ENCODE results near the gene XPO1.

Gene XPO1

DNA sequence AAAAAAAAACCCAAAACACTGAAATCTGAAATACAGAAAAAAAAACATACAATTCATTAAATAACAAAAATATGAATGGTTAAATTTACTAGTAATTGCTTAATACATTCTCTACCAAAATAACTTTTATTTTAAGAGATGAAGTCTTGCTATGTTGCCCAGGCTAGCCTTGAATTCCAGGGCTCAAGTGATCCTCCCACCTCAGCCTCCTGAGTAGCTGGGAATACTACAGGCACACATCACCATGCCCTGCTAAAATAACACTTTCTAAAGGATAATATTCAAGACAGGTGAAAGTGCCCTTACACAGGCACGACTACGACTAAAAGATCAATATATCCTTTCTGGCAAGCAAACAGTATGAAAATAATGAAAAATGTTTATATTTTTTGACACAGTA lies 76.8 kb downstream of the XPO1 start:
- H3K18ac ChIP-seq (ENCODE audit: low read length): no peak overlapping the region
- H2BK5ac ChIP-seq (ENCODE audit: low read length): no peak overlapping the region
- H2AFZ ChIP-seq (ENCODE audit: low read length): no peak overlapping the region
- H3K4me2 ChIP-seq (ENCODE audit: insufficient read depth, low read length, poor library complexity, severe bottlenecking): no peak overlapping the region
- H3K9ac ChIP-seq (ENCODE audit: low read depth, low read length, poor library complexity): no peak overlapping the region
- H3K23ac ChIP-seq (ENCODE audit: low read depth, low read length, poor library complexity): no peak overlapping the region
- no peak overlapping the region for H2BK120ac ChIP-seq (ENCODE audit: low read depth, low read length)
- H2BK15ac ChIP-seq (ENCODE audit: low read length): no peak overlapping the region
- WGBS, 2 donors (ENCODE audit: extremely low coverage in 2 of 2, insufficient read length in 2 of 2, insufficient replicate concordance in 1 of 2): no CpG with 5 or more reads among the region's 2 CpGs
- no peak overlapping the region for H2AK5ac ChIP-seq (ENCODE audit: low read depth, low read length)
- no peak overlapping the region for H2BK12ac ChIP-seq (ENCODE audit: low read length)
- no peak overlapping the region for H3K27ac ChIP-seq (replicated peaks; ENCODE audit: low read length)
- no peaks in the 10 kb centered on the region for H3K36me3 ChIP-seq (replicated peaks in 1 of 2; ENCODE audit: control insufficient read depth in 2 of 2, insufficient read depth in 2 of 2, low read length in 2 of 2)
- H3K79me1 ChIP-seq (ENCODE audit: low read depth, low read length): peaks cover 4% of the 10 kb centered on the region
- H3K9me3 ChIP-seq (replicated peaks in 1 of 2; ENCODE audit: control insufficient read depth in 2 of 2, insufficient read depth in 1 of 2, low read depth in 1 of 2, low read length in 2 of 2): no peaks in the 10 kb centered on the region
- no peak overlapping the region for H3K4me3 ChIP-seq (ENCODE audit: low read length in 2 of 2)
- no peaks in the 10 kb centered on the region for H3K4me1 ChIP-seq (ENCODE audit: control insufficient read depth in 2 of 2, insufficient read depth in 1 of 2, low read depth in 1 of 2, low read length in 2 of 2)
- no peaks in the 10 kb centered on the region for H3K27me3 ChIP-seq (ENCODE audit: control insufficient read depth in 3 of 3, insufficient read depth in 3 of 3, low read depth in 1 of 3, low read length in 3 of 3)
- no peak for DNase-seq (ENCODE audit: low spot score)
- no peak overlapping the region for H3K4ac ChIP-seq (ENCODE audit: low read length)
- no peak overlapping the region for H4K91ac ChIP-seq (ENCODE audit: low read depth, low read length, poor library complexity)
- no peak overlapping the region for H3K14ac ChIP-seq (ENCODE audit: low read length)
- no peak overlapping the region for H4K8ac ChIP-seq (ENCODE audit: low read depth, low read length)

DNA sequence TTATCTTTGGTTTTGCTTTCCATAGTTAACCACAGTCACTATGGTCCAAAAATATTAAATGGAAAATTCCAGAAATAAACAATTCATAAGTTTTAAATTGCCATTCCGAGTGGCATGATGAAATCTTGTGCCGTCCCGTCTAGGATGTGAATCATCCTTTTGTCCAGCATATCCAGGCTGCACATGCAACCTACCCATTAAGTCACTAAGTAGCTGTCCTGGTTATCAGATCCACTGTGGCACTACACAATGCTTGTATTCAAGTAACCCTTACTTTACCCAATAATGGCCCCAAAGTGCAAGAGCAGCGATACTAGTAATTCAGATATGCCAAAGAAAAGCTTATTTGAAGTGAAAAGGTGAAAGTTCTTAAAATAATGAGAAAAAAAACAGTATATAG lies 78.0 kb downstream of the XPO1 start:
- Histone ChIP-seq H4K8ac (ENCODE audit: low read depth, low read length) (no peak overlapping the region), H3K4me1 (ENCODE audit: control insufficient read depth in 2 of 2, insufficient read depth in 1 of 2, low read depth in 1 of 2, low read length in 2 of 2) (no peaks in the 10 kb centered on the region), H3K9me3 (replicated peaks in 1 of 2; ENCODE audit: control insufficient read depth in 2 of 2, insufficient read depth in 1 of 2, low read depth in 1 of 2, low read length in 2 of 2) (no peaks in the 10 kb centered on the region), H3K14ac (ENCODE audit: low read length) (no peak overlapping the region), H3K4me2 (ENCODE audit: insufficient read depth, low read length, poor library complexity, severe bottlenecking) (no peak overlapping the region), H3K23ac (ENCODE audit: low read depth, low read length, poor library complexity) (no peak overlapping the region), H2AK5ac (ENCODE audit: low read depth, low read length) (no peak overlapping the region), H2BK15ac (ENCODE audit: low read length) (no peak overlapping the region), H3K79me1 (ENCODE audit: low read depth, low read length) (peaks cover 4% of the 10 kb centered on the region), H3K9ac (ENCODE audit: low read depth, low read length, poor library complexity) (no peak overlapping the region), H3K27ac (replicated peaks; ENCODE audit: low read length) (no peak overlapping the region), H4K91ac (ENCODE audit: low read depth, low read length, poor library complexity) (no peak overlapping the region), H2AFZ (ENCODE audit: low read length) (no peak overlapping the region), H3K4ac (ENCODE audit: low read length) (no peak overlapping the region), H3K36me3 (replicated peaks in 1 of 2; ENCODE audit: control insufficient read depth in 2 of 2, insufficient read depth in 2 of 2, low read length in 2 of 2) (no peaks in the 10 kb centered on the region), H2BK120ac (ENCODE audit: low read depth, low read length) (no peak overlapping the region), H3K27me3 (ENCODE audit: control insufficient read depth in 3 of 3, insufficient read depth in 3 of 3, low read depth in 1 of 3, low read length in 3 of 3) (no peaks in the 10 kb centered on the region), H2BK5ac (ENCODE audit: low read length) (no peak overlapping the region), H3K4me3 (ENCODE audit: low read length in 2 of 2) (no peak overlapping the region), H3K18ac (ENCODE audit: low read length) (no peak overlapping the region), H2BK12ac (ENCODE audit: low read length) (no peak overlapping the region)
- DNase-seq (ENCODE audit: low spot score): no peak
- WGBS, 2 donors (ENCODE audit: extremely low coverage in 2 of 2, insufficient read length in 2 of 2, insufficient replicate concordance in 1 of 2): no CpG with 5 or more reads among the region's 4 CpGs

DNA sequence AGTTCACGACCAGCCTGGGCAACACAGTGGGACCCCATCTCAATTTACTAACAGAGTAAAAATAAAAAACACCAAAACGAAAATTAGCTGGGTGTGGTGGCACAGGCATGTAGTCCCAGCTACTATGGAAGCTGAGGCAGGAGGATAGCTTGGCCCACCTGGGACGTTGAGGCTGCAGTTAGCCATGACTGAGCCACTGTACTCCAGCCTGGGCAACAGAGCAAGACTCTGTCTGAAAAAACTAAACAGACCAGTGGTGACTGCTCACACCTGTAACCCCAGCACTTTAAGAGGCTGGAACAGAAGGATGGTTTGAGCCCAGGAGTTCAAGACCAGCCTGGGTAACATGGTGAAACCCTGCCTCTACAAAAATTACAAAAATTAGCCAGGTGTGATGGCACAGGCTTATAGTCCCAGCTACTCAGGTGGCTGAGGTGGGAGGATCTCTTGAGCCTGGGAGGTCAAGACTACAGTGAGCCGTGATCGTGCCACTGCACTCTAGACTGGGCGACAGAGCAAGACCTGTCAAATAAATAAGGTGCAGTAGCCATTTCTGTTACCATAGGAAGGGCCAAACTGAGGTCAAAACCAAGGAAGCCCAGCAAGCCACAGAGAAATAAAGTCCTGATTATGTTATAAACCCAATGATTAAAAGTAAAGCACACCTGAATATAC lies 81.3 kb downstream of the XPO1 start:
- H2AFZ ChIP-seq (ENCODE audit: low read length): no peak overlapping the region
- no peak overlapping the region for H3K4me2 ChIP-seq (ENCODE audit: insufficient read depth, low read length, poor library complexity, severe bottlenecking)

GRCh38 chr2:61456070-61456745 lies 81.9 kb downstream of the XPO1 start:
- Histone ChIP-seq H3K27ac (replicated peaks; ENCODE audit: low read length) (no peak overlapping the region), H3K23ac (ENCODE audit: low read depth, low read length, poor library complexity) (no peak overlapping the region), H2BK5ac (ENCODE audit: low read length) (no peak overlapping the region), H3K4me1 (ENCODE audit: control insufficient read depth in 2 of 2, insufficient read depth in 1 of 2, low read depth in 1 of 2, low read length in 2 of 2) (no peaks in the 10 kb centered on the region), H3K4ac (ENCODE audit: low read length) (no peak overlapping the region), H3K27me3 (ENCODE audit: control insufficient read depth in 3 of 3, insufficient read depth in 3 of 3, low read depth in 1 of 3, low read length in 3 of 3) (no peaks in the 10 kb centered on the region), H3K36me3 (replicated peaks in 1 of 2; ENCODE audit: control insufficient read depth in 2 of 2, insufficient read depth in 2 of 2, low read length in 2 of 2) (no peaks in the 10 kb centered on the region), H3K14ac (ENCODE audit: low read length) (no peak overlapping the region), H2BK12ac (ENCODE audit: low read length) (no peak overlapping the region), H2BK15ac (ENCODE audit: low read length) (no peak overlapping the region), H3K18ac (ENCODE audit: low read length) (no peak overlapping the region), H3K4me3 (ENCODE audit: low read length in 2 of 2) (no peak overlapping the region), H3K79me1 (ENCODE audit: low read depth, low read length) (peaks cover 2% of the 10 kb centered on the region), H2AK5ac (ENCODE audit: low read depth, low read length) (no peak overlapping the region), H2BK120ac (ENCODE audit: low read depth, low read length) (no peak overlapping the region), H4K91ac (ENCODE audit: low read depth, low read length, poor library complexity) (no peak overlapping the region), H3K9ac (ENCODE audit: low read depth, low read length, poor library complexity) (no peak overlapping the region), H3K9me3 (replicated peaks in 1 of 2; ENCODE audit: control insufficient read depth in 2 of 2, insufficient read depth in 1 of 2, low read depth in 1 of 2, low read length in 2 of 2) (no peaks in the 10 kb centered on the region), H2AFZ (ENCODE audit: low read length) (no peak overlapping the region), H4K8ac (ENCODE audit: low read depth, low read length) (no peak overlapping the region), H3K4me2 (ENCODE audit: insufficient read depth, low read length, poor library complexity, severe bottlenecking) (no peak overlapping the region)
- no peak for DNase-seq (ENCODE audit: low spot score)
- no CpG with 5 or more reads among the region's 5 CpGs for WGBS, 2 donors (ENCODE audit: extremely low coverage in 2 of 2, insufficient read length in 2 of 2, insufficient replicate concordance in 1 of 2)

More for the DNA sequence above, 81.3 kb downstream of the XPO1 start:
- Histone ChIP-seq H3K18ac (ENCODE audit: low read length) (no peak overlapping the region), H4K91ac (ENCODE audit: low read depth, low read length, poor library complexity) (no peak overlapping the region), H3K9ac (ENCODE audit: low read depth, low read length, poor library complexity) (no peak overlapping the region), H3K4me3 (ENCODE audit: low read length in 2 of 2) (no peak overlapping the region), H2BK5ac (ENCODE audit: low read length) (no peak overlapping the region), H3K79me1 (ENCODE audit: low read depth, low read length) (peaks cover 2% of the 10 kb centered on the region), H2AK5ac (ENCODE audit: low read depth, low read length) (no peak overlapping the region), H2BK12ac (ENCODE audit: low read length) (no peak overlapping the region), H3K4ac (ENCODE audit: low read length) (no peak overlapping the region), H3K23ac (ENCODE audit: low read depth, low read length, poor library complexity) (no peak overlapping the region), H3K36me3 (replicated peaks in 1 of 2; ENCODE audit: control insufficient read depth in 2 of 2, insufficient read depth in 2 of 2, low read length in 2 of 2) (no peaks in the 10 kb centered on the region), H3K27ac (replicated peaks; ENCODE audit: low read length) (no peak overlapping the region), H3K14ac (ENCODE audit: low read length) (no peak overlapping the region), H3K4me1 (ENCODE audit: control insufficient read depth in 2 of 2, insufficient read depth in 1 of 2, low read depth in 1 of 2, low read length in 2 of 2) (no peaks in the 10 kb centered on the region), H3K9me3 (replicated peaks in 1 of 2; ENCODE audit: control insufficient read depth in 2 of 2, insufficient read depth in 1 of 2, low read depth in 1 of 2, low read length in 2 of 2) (no peaks in the 10 kb centered on the region), H2BK120ac (ENCODE audit: low read depth, low read length) (no peak overlapping the region), H4K8ac (ENCODE audit: low read depth, low read length) (no peak overlapping the region), H2BK15ac (ENCODE audit: low read length) (no peak overlapping the region), H3K27me3 (ENCODE audit: control insufficient read depth in 3 of 3, insufficient read depth in 3 of 3, low read depth in 1 of 3, low read length in 3 of 3) (no peaks in the 10 kb centered on the region)
- no peak for DNase-seq (ENCODE audit: low spot score)
- no CpG with 5 or more reads among the region's 6 CpGs for WGBS, 2 donors (ENCODE audit: extremely low coverage in 2 of 2, insufficient read length in 2 of 2, insufficient replicate concordance in 1 of 2)
